Skeletal muscle tissue (tissue), 4 donors: ENCODE results near the gene PCF11. TPM values are rescaled to one million over a fixed set of nuclear protein-coding genes. Genes with fewer than 3 reads are reported as not detected.

Experiments used
- H3K27ac ChIP-seq: one replicate; pipeline ENCODE4 v1.7.0; 2013; ENCODE audit warnings: mild to moderate bottlenecking, low read depth, low read length, inconsistent platforms
- H3K27me3 ChIP-seq, 3 donors: one replicate each; pipeline ENCODE4 v1.7.0; 2013; ENCODE audit warnings: low read length in 3 of 3; ENCODE audit not compliant: control insufficient read depth in 3 of 3, insufficient read depth in 3 of 3
- H3K36me3 ChIP-seq, 3 donors: one replicate each; pipeline ENCODE4 v1.7.0; 2013; ENCODE audit warnings: low read length in 3 of 3; ENCODE audit not compliant: control insufficient read depth in 3 of 3, insufficient read depth in 3 of 3
- H3K4me1 ChIP-seq, 3 donors: one replicate each; pipeline ENCODE4 v1.7.0; 2013; ENCODE audit warnings: low read length in 3 of 3, mild to moderate bottlenecking in 3 of 3; ENCODE audit not compliant: control insufficient read depth in 3 of 3, insufficient read depth in 3 of 3
- H3K4me3 ChIP-seq, 3 donors: one replicate each; pipeline ENCODE4 v1.7.0; 2013; ENCODE audit warnings: low read length in 3 of 3
- H3K9ac ChIP-seq, 3 donors: one replicate each; pipeline ENCODE4 v1.7.0; 2013; ENCODE audit warnings: low read length in 3 of 3, mild to moderate bottlenecking in 3 of 3, moderate library complexity in 2 of 3, low read depth in 1 of 3
- H3K9me3 ChIP-seq, 3 donors: one replicate each; pipeline ENCODE4 v1.7.0; 2013; ENCODE audit warnings: low read length in 3 of 3; ENCODE audit not compliant: control insufficient read depth in 3 of 3
- total RNA-seq: library from RNA; depleted of rRNA; stranded (reverse); fragments of >200 nt; gene quantifications from one replicate; pipeline ENCODE4 v1.2.3, GENCODE V29; 2014
- donor health status: Osteomylitis.

The PCF11 gene
- total RNA-seq, 1 donor from 2014 or later = 30.3 TPM

- Histone ChIP-seq H3K27me3 (no peaks in the 10 kb centered on the region), H3K27ac (no peak overlapping the region), H3K4me3 (no peak overlapping the region), H3K4me1 (peaks cover 0 to 4% (median 0%) of the 10 kb centered on the region in 3 donors), H3K9ac (no peak overlapping the region), H3K9me3 (no peaks in the 10 kb centered on the region), H3K36me3 (no peaks in the 10 kb centered on the region)
Observed at GRCh38 chr11:83151274-83151977, 5.5 kb upstream of the PCF11 start.

- Histone ChIP-seq H3K4me3 (no peak overlapping the region), H3K27me3 (no peaks in the 10 kb centered on the region), H3K9me3 (no peaks in the 10 kb centered on the region), H3K4me1 (peaks cover 0 to 4% (median 0%) of the 10 kb centered on the region in 3 donors), H3K9ac (no peak overlapping the region), H3K27ac (no peak overlapping the region), H3K36me3 (no peaks in the 10 kb centered on the region)
Observed at GRCh38 chr11:83152264-83152663, 4.7 kb upstream of the PCF11 start.

- no peak overlapping the region for H3K27ac ChIP-seq
- H3K27me3 ChIP-seq = no peaks in the 10 kb centered on the region
- no peaks in the 10 kb centered on the region for H3K9me3 ChIP-seq
- no peaks in the 10 kb centered on the region for H3K36me3 ChIP-seq
- no peak overlapping the region for H3K4me3 ChIP-seq
- H3K4me1 ChIP-seq = peaks cover 0 to 4% (median 0%) of the 10 kb centered on the region in 3 donors
- H3K9ac ChIP-seq = no peak overlapping the region
Observed at GRCh38 chr11:83153764-83154163, 3.2 kb upstream of the PCF11 start.

GRCh38 chr11:83156144-83156995 lies 561 bp upstream of the PCF11 start:
- H3K4me1 ChIP-seq = peaks cover 3 to 24% (median 12%) of the 10 kb centered on the region in 3 donors
- peak overlapping the region; percentile 78 to 93 (median 88) for H3K4me3 ChIP-seq
- no peaks in the 10 kb centered on the region for H3K36me3 ChIP-seq
- no peaks in the 10 kb centered on the region for H3K9me3 ChIP-seq
- peak overlapping the region; percentile 93 for H3K27ac ChIP-seq
- H3K9ac ChIP-seq = peak overlapping the region; percentile 88 to 95 (median 92)
- H3K27me3 ChIP-seq = no peaks in the 10 kb centered on the region

- Histone ChIP-seq H3K4me1 (peaks cover 9 to 37% (median 17%) of the 10 kb centered on the region in 3 donors), H3K4me3 (peak overlapping the region; percentile 95 to 99 (median 96)), H3K9ac (peak overlapping the region; percentile 100), H3K27ac (peak overlapping the region; percentile 100), H3K36me3 (peaks cover 0 to 5% (median 0%) of the 10 kb centered on the region in 3 donors), H3K27me3 (no peaks in the 10 kb centered on the region), H3K9me3 (no peaks in the 10 kb centered on the region)
Observed at GRCh38 chr11:83157594-83158356, 844 bp downstream of the PCF11 start.

GRCh38 chr11:83158357-83158786 lies 1.4 kb downstream of the PCF11 start:
- Histone ChIP-seq H3K4me1 (peaks cover 9 to 41% (median 17%) of the 10 kb centered on the region in 3 donors), H3K36me3 (peaks cover 0 to 5% (median 0%) of the 10 kb centered on the region in 3 donors), H3K9me3 (no peaks in the 10 kb centered on the region), H3K4me3 (peak overlapping the region; percentile 95 to 99 (median 96)), H3K27ac (peak overlapping the region; percentile 100), H3K27me3 (no peaks in the 10 kb centered on the region), H3K9ac (peak overlapping the region; percentile 100)

- Histone ChIP-seq H3K4me1 (peaks cover 9 to 41% (median 17%) of the 10 kb centered on the region in 3 donors), H3K27ac (peak overlapping the region; percentile 100)
Observed at GRCh38 chr11:83158965-83159901, 2.3 kb downstream of the PCF11 start.

GRCh38 chr11:83159902-83160865 lies 3.3 kb downstream of the PCF11 start:
- peak overlapping the region; percentile 100 for H3K9ac ChIP-seq

More at GRCh38 chr11:83158965-83159901, 2.3 kb downstream of the PCF11 start:
- H3K27me3 ChIP-seq = no peaks in the 10 kb centered on the region
- peak overlapping the region; percentile 95 to 99 (median 96) for H3K4me3 ChIP-seq
- H3K9ac ChIP-seq = peak overlapping the region; percentile 100
- H3K36me3 ChIP-seq = peaks cover 0 to 5% (median 0%) of the 10 kb centered on the region in 3 donors
- H3K9me3 ChIP-seq = no peaks in the 10 kb centered on the region

More at GRCh38 chr11:83159902-83160865, 3.3 kb downstream of the PCF11 start:
- H3K4me1 ChIP-seq = peaks cover 9 to 41% (median 17%) of the 10 kb centered on the region in 3 donors
- no peaks in the 10 kb centered on the region for H3K27me3 ChIP-seq
- peak overlapping the region; percentile 95 to 99 (median 96) for H3K4me3 ChIP-seq
- peak overlapping the region; percentile 100 for H3K27ac ChIP-seq
- H3K9me3 ChIP-seq = no peaks in the 10 kb centered on the region
- H3K36me3 ChIP-seq = peaks cover 0 to 12% (median 8%) of the 10 kb centered on the region in 3 donors
